GM12864 (cell line): ENCODE results near the gene LRRC4B.

Experiments
- DNase-seq: peaks from one replicate; pipeline ENCODE4 v3.0.0-alpha.2; 2011; ENCODE audit warnings: low read depth
- H3K4me3 ChIP-seq: 2 replicates; pipeline ENCODE4 v1.5.1; 2011; ENCODE audit warnings: mild to moderate bottlenecking, low read depth, low read length, control low read depth
- CTCF ChIP-seq: IDR thresholded peaks from 2 replicates; pipeline ENCODE4 v1.5.1; 2011; ENCODE audit warnings: low read depth, mild to moderate bottlenecking, moderate library complexity, low read length, control low read depth, inconsistent platforms; ENCODE audit errors: missing control alignments

The LRRC4B gene

GRCh38 chr19:50497022-50497405 is 71.2 kb downstream of the LRRC4B start:
- TF ChIP-seq CTCF = no peak
- no peak for DNase-seq
- H3K4me3 ChIP-seq = no peak overlapping the region

- TF ChIP-seq CTCF = no peak
- DNase-seq = no peak
- no peak overlapping the region for H3K4me3 ChIP-seq
These were observed 71.8 kb downstream of the LRRC4B start for GRCh38 chr19:50496189-50497021.

- TF ChIP-seq CTCF = no peak
These were observed 73.2 kb downstream of the LRRC4B start for GRCh38 chr19:50495020-50495531.

DNA sequence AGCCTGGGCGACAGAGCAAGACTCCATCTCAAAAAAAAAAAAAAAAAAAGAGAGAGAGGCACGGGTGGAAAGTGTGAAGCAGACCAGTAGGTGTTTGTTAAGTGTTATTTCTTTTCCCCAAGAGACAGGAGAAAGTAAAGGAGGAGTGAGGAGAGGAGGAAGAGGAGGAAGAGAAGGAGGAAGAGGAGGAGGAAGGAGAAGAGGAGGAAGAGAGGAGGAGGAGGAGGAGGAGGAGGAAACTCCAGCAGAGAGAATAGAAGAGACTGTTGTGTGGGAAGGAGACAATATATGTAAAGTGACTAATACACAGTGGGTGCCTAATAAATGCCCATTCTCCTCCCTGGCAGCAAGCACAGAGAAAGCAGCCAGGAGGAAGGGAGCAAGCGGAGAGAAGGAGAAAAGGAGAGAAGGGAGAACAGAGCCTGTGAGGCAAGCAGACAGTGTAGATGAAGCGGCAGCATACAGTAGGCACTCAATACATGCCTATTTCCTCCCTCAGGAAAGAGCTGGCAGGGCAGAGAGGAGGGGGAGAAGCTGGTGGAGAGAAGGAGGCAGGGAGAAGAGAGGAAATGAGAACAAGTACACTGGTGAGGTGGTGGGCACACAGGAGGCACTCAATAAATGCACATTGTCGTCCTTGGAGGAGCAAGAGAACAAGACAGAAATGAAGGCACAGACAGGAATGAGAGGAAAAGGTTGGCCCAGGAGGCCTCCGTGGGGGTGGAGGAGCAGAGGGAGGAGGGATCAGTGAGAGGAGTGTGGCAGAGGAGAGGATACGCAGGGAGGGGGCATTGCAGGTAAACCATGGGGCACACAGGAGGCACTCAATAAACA is 73.8 kb downstream of the LRRC4B start:
- no peak for TF ChIP-seq CTCF
- H3K4me3 ChIP-seq = no peak overlapping the region
- DNase-seq = no peak

More at GRCh38 chr19:50495020-50495531, 73.2 kb downstream of the LRRC4B start:
- no peak overlapping the region for H3K4me3 ChIP-seq
- DNase-seq = no peak

DNA sequence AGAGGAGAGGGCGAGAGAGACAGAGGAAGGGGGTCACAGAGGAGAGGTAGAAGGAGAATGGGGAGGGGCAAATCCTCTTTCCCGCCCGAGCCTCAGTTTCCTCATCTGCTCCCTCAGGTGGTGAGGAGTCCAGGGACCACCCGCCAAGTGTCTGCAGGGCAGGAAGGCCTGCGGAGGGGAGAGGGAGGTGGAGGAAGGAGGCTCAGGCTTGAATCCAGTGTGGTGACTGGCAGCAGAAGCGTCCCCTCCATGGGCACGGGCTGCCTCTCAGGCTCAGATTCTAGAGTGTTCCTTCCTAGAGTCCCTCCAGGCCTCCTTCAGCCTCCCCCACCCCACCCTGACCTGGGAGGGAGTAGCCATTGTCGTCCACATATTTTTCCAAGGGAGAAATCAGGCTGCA is 75.1 kb downstream of the LRRC4B start:
- no peak for DNase-seq
- TF ChIP-seq CTCF = no peak
- H3K4me3 ChIP-seq = no peak overlapping the region

GRCh38 chr19:50492303-50493052 is 75.8 kb downstream of the LRRC4B start:
- H3K4me3 ChIP-seq = no peak overlapping the region
- no peak for TF ChIP-seq CTCF
- no peak for DNase-seq
